ENCODE data around the gene YDJC. TPM values are rescaled to one million over a fixed set of nuclear protein-coding genes. Genes with fewer than 3 reads are reported as not detected.
A peak's percentile ranks its signal among the peaks of the same experiment; 100 is the strongest.
"Not testable (repeated sequence)": the region's sequence is repeated elsewhere in the genome, so short reads cannot be mapped to it uniquely, and the experiment has no call there.

The YDJC gene
- total RNA-seq, 1 experiment from 2014 or later: 79.4 TPM

DNA sequence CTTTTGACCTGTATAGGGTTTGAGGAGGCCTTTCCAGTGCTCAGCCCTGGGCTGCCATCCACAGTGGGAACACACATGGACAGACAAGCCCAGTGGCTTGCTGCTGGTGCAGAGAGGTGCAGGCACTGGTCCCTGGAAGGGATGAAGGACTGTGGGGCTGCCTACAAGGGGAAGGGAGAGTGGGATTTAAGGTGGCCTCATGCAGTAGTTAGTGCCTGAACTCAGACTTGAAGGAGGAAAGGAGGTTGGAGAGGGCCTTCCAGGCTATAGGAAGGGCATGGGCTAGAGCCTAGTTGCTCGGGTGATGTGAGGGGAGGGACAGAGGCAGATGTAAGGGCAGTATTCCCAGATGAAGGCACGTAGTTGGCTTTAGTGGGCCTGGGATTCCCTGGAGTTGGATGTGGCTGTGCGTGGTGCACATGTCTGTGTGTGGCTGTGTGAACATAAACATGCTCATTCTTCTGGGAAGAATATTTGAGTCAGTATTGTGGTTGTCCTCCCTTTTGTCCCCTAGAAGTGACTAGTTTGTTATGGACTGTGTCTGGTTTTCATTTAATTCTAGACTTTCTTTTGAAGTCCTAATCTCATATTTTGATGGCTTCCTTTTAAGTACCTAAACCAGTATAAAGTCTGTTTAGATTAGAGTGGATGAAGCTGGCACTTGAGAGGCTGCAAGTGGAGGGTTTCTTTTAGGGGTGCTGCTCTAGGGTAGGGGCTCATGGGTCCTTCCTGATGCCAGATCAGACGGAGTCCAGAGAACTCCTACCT is 18.4 kb downstream of the YDJC start:
- no peak overlapping the region for H3K27ac ChIP-seq (ENCODE audit: low read length)
- ChIA-PET CTCF (no interaction called here), POLR2A (ENCODE audit: unreplicated experiment) (no interaction called here)
- no peaks in the 10 kb centered on the region for H3K9me3 ChIP-seq (ENCODE audit: low read length)
- peaks cover 67% of the 10 kb centered on the region for H3K79me2 ChIP-seq (ENCODE audit: low read length)
- intact Hi-C loops (cut with micrococcal nuclease): no loop called here
- H3F3A ChIP-seq (ENCODE audit: low read length, unreplicated experiment): no peaks in the 10 kb centered on the region
- TF ChIP-seq EZH2phosphoT487 (IDR thresholded peaks at IDR 0.05; ENCODE audit: borderline replicate concordance, low read length): no peak
- TF ChIP-seq, protein P1, sequence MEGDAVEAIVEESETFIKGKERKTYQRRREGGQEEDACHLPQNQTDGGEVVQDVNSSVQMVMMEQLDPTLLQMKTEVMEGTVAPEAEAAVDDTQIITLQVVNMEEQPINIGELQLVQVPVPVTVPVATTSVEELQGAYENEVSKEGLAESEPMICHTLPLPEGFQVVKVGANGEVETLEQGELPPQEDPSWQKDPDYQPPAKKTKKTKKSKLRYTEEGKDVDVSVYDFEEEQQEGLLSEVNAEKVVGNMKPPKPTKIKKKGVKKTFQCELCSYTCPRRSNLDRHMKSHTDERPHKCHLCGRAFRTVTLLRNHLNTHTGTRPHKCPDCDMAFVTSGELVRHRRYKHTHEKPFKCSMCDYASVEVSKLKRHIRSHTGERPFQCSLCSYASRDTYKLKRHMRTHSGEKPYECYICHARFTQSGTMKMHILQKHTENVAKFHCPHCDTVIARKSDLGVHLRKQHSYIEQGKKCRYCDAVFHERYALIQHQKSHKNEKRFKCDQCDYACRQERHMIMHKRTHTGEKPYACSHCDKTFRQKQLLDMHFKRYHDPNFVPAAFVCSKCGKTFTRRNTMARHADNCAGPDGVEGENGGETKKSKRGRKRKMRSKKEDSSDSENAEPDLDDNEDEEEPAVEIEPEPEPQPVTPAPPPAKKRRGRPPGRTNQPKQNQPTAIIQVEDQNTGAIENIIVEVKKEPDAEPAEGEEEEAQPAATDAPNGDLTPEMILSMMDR (conservative IDR thresholded peaks at IDR 0.05; ENCODE audit: low read depth, low read length): no peak
- no peak for TF ChIP-seq EZH2 (IDR thresholded peaks at IDR 0.05; ENCODE audit: low read length, unreplicated experiment)
- DNase-seq: no peak
- no peaks in the 10 kb centered on the region; the same call in 1 of the 2 replicates for H3K4me1 ChIP-seq (ENCODE audit: insufficient read depth, low read length)
- no peak overlapping the region for H3K4me2 ChIP-seq (ENCODE audit: low read length)
- no peak overlapping the region for H2AFZ ChIP-seq (ENCODE audit: low read length)
- H3K36me3 ChIP-seq (ENCODE audit: low read depth, low read length): peaks cover 13% of the 10 kb centered on the region
- no peaks in the 10 kb centered on the region for H3K27me3 ChIP-seq (ENCODE audit: low read length)
- ATAC-seq: no peak
- H3K9me2 ChIP-seq (replicated peaks; ENCODE audit: low read length): no peaks in the 10 kb centered on the region
- no peaks in the 10 kb centered on the region for H4K20me1 ChIP-seq (ENCODE audit: low read length)
- no peak overlapping the region for H3K4me3 ChIP-seq (ENCODE audit: low read length)
- BruUV-seq (replicated peaks): TSS peak; percentile 25
- H3K9ac ChIP-seq (ENCODE audit: low read length): no peak overlapping the region

- H3K4me2 ChIP-seq (ENCODE audit: low read length); H3K9me2 ChIP-seq (replicated peaks; ENCODE audit: low read length); H3K27ac ChIP-seq (ENCODE audit: low read length); intact Hi-C loops (cut with micrococcal nuclease); ATAC-seq; H2AFZ ChIP-seq (ENCODE audit: low read length); BruUV-seq (replicated peaks); H3K9ac ChIP-seq (ENCODE audit: low read length); H4K20me1 ChIP-seq (ENCODE audit: low read length); H3K27me3 ChIP-seq (ENCODE audit: low read length); H3K4me3 ChIP-seq (ENCODE audit: low read length); CTCF ChIA-PET; DNase-seq; H3F3A ChIP-seq (ENCODE audit: low read length, unreplicated experiment); H3K9me3 ChIP-seq (ENCODE audit: low read length); H3K4me1 ChIP-seq (ENCODE audit: insufficient read depth, low read length); POLR2A ChIA-PET (ENCODE audit: unreplicated experiment): not testable (repeated sequence)
- H3K79me2 ChIP-seq (ENCODE audit: low read length): peaks cover 76% of the 10 kb centered on the region
- H3K36me3 ChIP-seq (ENCODE audit: low read depth, low read length): peaks cover 13% of the 10 kb centered on the region
Observed at GRCh38 chr22:21609556-21610157, 20.2 kb downstream of the YDJC start.

DNA sequence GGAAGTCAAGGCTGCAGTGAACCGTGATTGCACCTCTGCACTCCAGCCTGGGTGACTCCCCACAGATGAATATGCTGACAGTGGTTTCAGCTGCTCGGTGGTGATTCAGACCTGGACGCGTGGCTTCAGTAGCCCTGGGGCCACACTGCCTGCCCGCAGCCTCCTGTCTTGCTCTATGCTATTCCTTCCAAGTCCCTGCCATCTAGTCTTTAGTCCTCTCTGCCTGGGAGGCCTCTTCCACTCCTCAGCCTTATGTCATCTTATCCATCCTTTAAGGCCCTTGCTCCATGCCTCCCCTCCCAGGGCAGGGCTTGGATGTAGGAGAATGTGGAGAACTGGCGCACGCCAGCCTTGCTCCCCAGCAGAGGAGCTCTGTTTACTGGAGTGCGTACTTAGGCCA is 23.0 kb downstream of the YDJC start:
- Histone ChIP-seq H3K9me2 (replicated peaks; ENCODE audit: low read length) (no peaks in the 10 kb centered on the region), H3K4me3 (ENCODE audit: low read length) (no peak overlapping the region), H4K20me1 (ENCODE audit: low read length) (peaks cover 12% of the 10 kb centered on the region; the same call in 1 of the 2 replicates), H3K79me2 (ENCODE audit: low read length) (peaks cover 83% of the 10 kb centered on the region), H3K9ac (ENCODE audit: low read length) (no peak overlapping the region), H2AFZ (ENCODE audit: low read length) (no peak overlapping the region), H3K4me1 (ENCODE audit: insufficient read depth, low read length) (no peaks in the 10 kb centered on the region), H3K4me2 (ENCODE audit: low read length) (no peak overlapping the region), H3K36me3 (ENCODE audit: low read depth, low read length) (peaks cover 7% of the 10 kb centered on the region; the same call in 1 of the 2 replicates), H3K9me3 (ENCODE audit: low read length) (no peaks in the 10 kb centered on the region), H3K27me3 (ENCODE audit: low read length) (no peaks in the 10 kb centered on the region), H3K27ac (ENCODE audit: low read length) (no peak overlapping the region), H3F3A (ENCODE audit: low read length, unreplicated experiment) (no peaks in the 10 kb centered on the region)
- ChIA-PET CTCF (no interaction called here), POLR2A (ENCODE audit: unreplicated experiment) (no interaction called here)
- intact Hi-C loops (cut with micrococcal nuclease): no loop called here
- BruUV-seq (replicated peaks): no TSS peak
- ATAC-seq: no peak
- TF ChIP-seq, protein P1 (conservative IDR thresholded peaks at IDR 0.05; ENCODE audit: low read depth, low read length): no peak
- no peak for TF ChIP-seq EZH2phosphoT487 (IDR thresholded peaks at IDR 0.05; ENCODE audit: borderline replicate concordance, low read length)
- no peak for TF ChIP-seq EZH2 (IDR thresholded peaks at IDR 0.05; ENCODE audit: low read length, unreplicated experiment)
- no peak for DNase-seq
